Effector CD8-positive, alpha-beta T cell (primary cell): Measurements from ENCODE around the gene ASS1.

Source experiments
- DNase-seq: peaks from one replicate; lab custom pipeline; 2025; lab: John Stamatoyannopoulos, UW

The ASS1 gene

DNA sequence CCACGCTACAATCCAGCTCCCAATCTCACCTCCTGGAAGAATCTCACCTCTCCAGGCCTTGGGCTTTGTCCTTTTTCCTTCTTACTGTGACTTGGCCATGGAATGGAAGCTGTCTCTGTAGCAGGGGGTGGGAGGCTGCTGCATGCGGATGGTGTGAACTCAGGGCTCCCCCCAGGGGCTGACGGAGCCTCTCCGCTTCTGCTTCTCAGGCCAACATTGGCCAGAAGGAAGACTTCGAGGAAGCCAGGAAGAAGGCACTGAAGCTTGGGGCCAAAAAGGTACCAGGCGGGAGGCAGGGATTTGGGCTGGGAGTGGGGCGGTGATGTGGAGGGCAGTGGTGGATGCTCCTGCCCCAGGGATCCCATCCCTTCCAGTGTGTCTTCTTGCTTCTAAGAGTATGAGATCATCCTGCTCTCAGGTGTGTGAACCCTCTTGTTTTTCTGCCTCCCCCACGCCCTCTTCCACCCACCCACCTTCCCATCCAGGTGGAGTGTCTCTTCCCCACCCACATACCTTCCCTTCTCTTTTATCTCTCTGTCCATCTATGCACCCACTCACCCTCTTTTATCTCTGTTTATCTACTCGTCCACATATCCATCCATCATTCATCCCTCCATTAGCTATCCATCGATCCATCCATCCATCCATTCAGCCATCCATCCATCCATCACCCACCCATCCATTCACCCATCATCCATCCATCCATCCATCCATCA, 9.5 kb downstream of the ASS1 start:
- DNase-seq, result no peak

DNA sequence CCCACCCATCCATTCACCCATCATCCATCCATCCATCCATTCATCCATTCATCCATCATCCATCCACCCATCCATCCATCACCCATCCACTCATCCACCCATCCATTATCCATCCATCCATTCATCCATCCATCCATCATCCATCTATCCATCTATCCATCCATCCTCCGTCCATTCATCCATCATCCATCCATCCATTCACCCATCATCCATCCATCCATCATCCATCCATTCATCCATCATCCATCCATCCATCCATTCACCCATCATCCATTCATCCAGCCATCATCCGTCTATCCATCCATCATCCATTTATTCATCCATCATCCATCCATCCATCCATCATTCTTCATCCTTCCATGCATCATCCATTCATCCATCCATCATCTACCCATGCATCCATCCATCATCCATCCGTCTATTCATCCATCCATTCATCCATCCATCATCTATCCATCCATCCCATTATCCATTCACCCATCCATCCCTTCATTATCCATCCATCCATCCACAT, 10.1 kb downstream of the ASS1 start:
- no peak for DNase-seq

DNA sequence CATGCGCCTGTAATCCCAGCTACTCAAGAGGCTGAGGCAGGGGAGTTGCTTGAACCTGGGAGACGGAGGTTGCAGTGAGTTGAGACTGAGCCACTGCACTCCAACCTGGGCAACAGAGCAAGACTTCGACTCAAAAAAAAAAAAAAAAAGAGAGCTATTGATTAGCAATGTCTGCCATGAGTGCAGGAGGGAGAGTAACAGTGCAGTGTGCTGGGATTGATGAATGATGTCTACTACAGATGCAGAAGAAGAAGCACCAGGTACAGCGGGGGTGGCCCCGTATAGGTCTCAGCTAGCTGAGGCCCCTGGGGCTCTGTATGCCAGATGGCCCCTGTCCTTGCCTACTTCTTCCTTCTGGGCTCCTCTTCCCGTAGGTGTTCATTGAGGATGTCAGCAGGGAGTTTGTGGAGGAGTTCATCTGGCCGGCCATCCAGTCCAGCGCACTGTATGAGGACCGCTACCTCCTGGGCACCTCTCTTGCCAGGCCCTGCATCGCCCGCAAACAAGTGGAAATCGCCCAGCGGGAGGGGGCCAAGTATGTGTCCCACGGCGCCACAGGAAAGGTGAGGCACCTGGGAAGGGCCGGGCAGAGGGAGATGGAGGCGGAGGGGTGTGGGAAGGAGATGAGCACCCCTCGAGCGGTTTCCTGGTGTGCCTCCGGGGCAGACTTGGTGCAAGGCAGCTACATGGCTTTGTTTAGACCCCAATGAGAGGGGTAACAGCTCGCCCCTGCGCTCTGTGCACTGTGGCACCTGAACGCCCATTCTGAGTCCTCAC, 13.5 kb downstream of the ASS1 start:
- DNase-seq, result no peak

DNA sequence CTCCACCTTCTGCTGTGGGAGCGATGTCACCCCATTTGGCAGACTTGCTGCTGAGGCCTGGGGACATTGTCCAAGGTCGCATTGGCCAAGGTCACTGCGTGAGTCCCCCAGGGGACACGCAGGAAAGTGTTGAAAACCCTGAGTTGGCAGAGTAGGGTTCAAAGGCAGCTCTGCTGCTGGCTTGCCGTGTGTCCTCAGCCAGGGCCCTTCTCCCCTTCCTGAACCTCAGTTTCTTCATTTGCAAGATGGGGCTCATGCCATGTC, 14.0 kb downstream of the ASS1 start:
- DNase-seq, result no peak

DNA sequence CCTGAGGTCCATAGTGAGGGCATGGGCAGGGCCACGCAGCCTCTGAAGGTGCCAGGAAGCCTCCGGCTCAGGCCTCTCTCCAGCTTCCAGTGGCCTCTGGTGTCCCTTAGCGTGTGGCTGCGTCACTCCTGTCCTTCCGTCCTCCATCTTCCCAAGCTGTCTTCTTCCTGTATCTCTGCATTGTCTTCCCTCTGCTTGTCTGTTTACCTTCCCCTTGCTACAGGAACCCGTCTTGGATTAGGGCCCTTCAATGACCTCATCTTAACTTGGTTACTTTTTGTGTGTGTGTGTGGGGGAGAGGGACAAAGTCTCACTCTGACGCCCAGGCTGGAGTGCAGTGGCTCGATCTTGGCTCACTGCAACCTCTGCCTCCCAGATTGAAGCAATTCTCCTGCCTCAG, 14.4 kb downstream of the ASS1 start:
- DNase-seq, result no peak

DNA sequence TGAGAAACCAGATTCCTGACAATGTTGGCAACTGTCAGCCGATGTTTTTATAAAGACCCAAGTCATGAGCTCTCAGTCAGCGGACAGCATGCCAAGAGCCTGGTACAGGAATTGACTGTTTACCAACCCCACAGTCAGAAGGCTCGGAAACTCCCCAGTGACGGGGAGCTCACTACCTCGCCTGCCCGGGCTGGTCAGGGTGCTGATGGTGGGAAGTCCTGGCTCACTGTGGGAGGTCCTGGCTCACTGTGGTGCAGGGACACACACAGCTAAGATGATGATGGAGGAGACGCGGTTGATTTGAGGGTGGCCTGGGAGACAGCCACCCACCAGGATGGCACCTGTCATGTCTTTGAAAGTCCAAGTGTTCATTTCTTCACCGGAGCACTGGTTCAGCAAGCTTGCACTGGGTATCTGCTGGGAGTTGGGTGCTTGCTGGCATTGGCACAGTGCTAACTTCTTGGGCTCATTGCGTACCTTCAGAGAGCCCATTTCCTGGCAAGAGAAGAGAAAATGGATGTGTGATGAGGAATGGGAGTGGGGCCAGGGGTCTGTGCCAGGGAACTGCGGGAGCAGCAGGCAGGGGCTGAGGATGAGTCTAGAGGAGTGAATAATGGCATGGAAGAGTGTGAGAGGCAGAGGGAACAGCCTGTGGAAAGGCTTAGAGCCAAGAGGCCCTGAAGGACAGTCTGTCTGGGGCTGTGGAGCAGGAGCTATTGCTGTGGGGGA, 15.3 kb downstream of the ASS1 start:
- no peak for DNase-seq

DNA sequence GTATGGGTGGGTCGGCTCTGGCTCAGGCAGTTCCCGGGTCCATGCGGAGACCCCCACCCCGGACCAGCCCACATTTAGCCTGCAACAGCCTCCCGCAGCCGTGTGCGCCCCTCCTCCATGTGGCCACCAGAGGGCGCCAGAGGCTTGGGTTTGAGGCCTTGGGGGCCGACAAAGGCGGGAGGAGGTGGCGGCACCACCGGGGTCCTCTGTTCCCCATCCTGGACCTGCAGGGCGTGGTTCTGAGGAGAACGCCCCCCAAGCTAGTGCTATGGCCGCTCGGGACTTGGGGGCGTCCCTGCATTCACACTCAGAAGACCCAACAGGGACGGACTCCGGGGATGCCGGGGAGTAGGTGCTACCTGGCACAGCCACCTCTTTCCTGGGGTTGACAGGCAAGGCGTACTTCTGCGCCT, 16.5 kb downstream of the ASS1 start:
- peak; percentile 67 for DNase-seq

DNA sequence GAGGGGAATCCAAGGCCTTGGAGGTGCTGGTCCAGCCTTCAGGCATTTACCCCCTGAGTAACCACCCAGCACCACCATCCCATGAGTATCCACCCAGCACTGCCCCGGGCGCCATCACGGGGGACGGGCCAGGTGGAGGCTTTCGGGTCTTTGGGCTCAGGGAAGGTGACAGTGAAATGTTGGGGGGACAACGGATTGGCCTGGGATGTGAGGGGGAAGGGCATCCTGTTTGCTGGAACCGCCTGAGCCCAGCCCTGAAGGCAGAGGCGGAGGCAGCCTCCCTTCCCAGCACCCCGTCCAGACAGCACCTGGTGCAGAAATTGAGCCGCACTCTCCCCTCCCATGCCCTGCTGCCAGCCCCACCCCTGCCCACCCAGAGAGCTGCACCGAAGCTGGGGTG, 17.0 kb downstream of the ASS1 start:
- no peak for DNase-seq

DNA sequence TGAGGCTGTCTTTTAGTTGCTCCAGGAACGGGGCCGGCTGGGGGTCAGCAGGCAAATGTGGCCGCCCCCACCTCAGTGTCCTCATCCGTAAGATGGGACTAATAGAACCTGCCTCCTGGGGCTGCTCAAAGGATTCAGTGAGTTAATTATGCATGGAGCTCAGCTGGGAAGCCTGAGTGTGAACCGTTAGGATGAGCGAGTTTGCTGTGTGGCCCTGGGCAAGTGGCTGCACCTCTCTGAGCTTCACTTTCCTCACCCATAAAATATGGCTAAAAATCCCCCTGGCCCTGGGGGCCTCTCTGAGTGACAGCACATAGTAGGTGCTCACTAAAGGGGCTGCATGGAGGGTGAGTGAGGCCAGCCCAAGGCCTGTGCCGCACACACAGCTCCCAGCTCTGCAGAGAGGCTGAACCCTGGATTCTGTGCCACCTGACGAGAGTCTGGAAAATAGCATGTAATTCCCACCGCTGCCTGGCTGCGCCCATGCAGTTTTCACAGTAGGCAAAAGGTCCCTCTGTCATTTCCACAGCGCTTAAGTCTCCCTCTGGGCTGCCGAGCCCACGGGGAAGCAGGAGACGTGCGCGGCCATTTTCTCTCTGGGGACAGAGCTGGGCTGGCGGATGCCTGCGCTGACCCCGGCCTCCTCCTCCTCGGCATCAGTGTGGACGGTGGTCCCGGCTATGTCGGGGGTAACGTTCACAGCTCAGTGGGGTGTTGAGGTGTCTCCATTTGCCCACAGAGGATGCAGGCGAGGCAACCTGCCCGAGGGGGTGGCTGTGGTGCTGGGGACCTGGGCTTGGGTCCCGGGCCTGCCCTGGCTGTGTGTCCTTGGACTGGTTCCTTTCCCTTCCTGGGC, 18.2 kb downstream of the ASS1 start:
- no peak for DNase-seq

DNA sequence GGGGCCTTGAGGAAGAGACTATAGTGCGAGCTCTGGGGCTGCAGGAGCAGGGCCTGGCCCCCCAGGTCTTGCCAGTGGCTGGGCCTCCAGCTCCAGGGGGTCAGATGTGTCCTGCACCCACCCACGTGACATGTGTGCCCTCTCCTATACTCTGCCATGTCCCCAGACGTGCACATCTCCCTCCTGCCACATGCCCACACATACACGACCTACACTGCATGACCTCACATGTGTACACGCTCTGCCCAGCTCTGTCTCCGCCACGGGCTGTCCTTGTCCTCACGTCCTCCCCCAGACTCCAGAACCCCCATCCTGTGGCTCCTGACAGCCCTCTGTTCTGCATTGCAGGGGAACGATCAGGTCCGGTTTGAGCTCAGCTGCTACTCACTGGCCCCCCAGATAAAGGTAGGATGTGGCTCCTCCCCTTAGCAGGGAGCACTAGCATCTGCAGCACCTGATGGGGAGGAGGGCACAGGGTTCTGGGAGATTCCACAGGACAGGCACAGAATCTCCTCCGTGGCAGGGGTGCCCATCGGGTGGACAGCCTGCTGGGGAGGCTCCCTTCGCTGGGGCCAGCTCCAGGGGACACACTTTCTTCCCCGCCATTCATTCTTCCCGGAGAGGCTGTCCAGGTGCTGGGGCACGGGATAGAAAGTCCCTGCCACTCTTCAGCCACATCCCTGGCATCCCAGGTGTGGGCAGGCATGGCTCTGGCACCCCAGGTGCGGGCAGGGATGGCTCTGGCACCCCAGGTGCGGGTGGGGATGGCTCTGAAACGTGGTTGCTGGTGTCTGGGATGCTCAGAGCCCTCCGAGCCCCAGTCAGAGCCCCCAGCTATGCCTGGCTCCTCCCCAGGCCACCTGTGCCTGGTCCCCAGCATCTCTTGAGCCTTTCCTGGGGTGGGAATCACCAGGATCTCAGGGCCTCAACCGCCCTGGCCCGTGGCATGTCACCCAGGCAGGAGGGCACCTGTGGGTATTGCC, 19.3 kb downstream of the ASS1 start:
- DNase-seq, result no peak

DNA sequence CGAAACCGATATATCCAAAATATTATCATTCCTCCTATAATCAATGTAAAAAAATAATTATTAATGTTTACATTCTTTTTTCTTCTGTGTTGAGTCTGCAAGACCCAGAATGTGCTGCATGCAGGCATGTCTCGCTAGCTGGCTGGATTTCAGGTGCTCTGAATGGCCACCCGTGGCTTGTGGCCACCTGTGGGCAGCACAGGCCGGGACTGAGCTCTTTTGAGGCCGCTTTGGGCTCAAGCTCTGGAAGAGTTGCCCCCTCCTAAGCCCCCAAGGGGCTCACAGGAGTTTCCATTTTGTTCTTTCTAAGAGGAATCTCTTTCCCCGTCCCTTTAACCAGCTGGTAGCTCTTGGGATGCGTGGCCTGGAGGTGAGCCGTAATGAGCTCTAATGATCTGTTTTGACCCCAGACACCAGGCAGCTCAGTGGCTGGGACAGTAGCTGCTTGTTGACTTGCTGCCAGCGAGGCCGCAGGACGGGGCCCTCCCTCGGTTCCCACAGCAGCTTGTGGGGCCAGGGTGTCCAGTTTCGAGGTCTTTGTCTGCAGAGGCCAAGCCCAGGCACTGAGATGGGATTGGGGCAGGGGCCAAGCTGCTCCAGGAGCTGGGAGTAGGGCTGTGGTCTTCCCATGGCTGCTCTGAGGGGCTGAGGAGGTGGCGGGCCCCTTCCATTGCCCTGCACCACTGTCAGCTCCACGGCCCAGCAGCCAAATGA, 20.8 kb downstream of the ASS1 start:
- no peak for DNase-seq

DNA sequence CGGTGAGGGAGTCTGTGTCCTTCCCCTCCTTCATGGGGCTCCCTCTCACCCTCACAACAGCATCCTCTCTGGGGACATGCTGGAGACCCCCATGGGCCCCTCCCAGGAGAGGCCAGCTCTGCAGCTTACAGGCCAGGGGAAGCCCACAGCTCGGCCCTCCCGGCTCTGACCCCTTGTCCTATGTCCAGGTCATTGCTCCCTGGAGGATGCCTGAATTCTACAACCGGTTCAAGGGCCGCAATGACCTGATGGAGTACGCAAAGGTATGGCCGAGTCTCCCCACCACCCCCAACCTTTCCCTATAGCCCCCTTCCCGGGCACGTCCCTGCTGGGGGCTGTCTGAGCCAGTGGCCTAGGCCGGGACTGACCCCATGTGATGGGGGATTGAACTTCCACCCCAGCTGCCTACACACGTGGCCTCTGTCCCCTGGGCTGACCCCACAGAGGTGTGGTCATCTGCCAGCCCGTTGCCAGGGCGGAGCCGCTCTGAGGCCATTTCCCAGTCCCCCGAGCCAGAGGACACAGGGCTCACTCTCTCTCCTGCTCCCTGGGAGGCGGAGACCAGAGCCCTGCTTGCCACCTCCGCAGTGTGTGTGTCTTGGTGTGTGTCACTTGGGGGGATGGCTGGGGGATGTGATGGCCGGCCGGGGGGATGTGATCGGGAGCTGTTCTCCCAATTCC, 21.9 kb downstream of the ASS1 start:
- no peak for DNase-seq

DNA sequence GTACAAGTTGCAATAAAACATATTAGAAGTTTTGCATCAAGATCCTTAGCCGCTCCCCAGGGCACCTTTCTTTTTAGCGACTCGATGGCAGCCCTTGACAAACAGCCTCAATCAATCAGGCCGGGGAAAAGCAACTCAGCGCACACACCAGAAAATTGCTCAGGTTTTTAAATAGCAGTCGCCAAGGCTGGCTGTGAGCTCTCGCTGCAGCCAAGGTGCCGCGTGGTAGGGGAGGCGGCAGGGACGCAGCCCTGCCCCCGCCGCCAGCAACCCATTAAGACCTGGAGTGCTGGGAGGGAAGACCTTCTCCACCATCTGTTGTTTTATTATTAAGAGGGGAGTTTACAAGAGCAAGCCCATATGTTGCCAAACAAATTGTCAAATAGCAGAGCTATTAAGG, 22.6 kb downstream of the ASS1 start:
- no peak for DNase-seq

DNA sequence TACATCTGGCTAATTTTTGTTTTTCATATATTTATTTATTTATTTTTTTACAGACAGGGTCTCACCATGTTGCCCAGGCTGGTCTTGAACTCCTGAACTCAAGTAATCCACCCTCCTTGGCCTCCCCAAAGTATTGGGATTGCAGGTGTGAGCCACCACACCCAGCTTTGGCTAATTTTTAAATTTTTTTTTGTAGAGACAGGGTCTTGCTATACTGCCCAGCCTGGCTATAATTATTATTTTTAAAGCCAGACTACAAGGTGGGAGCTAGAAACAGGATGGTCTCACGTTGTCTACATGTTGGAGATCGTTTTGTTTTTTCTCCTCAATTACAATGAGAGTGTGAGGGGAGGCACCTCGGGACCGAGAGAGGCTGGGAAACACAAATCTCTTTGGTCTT, 23.8 kb downstream of the ASS1 start:
- DNase-seq, result no peak

DNA sequence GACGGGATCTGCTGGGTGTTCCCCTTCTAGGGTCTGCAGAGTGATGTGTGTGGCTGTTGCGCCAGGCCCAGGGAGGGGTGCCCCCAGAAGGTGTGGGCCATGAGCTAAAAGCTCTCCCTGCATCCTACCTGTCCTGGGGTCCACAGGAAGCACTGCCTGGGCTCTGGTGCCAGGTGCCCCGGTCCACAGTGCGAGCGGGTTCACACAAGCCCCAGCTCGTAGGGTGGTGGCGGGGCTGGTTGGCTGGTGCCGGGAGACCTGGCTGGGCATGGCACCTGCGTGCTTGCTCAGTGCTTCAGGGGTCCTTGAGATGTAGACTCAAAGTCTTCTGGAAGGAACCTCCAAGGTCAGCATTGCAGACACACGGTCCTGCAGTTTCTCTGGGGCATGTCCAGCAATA, 25.5 kb downstream of the ASS1 start:
- no peak for DNase-seq

DNA sequence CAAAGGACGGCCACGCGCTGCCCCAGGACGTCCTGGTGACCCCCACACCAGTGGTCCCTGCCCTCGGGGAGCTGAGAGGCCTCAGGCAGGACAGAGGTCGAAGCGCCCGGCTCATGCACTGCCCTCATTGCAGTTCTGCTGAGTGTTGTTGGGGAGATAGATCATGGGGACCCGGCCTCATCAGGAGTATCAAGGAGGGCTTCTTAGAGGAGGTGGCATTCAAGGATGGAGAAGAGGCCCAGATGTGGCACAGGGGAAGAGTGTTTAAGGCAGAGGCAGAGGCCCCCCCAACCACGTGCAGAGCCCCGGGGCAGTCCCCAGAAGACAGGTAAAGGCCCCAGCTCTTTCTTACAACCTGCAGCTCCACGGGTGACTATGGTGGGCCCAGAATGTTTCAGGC, 26.2 kb downstream of the ASS1 start:
- no peak for DNase-seq

DNA sequence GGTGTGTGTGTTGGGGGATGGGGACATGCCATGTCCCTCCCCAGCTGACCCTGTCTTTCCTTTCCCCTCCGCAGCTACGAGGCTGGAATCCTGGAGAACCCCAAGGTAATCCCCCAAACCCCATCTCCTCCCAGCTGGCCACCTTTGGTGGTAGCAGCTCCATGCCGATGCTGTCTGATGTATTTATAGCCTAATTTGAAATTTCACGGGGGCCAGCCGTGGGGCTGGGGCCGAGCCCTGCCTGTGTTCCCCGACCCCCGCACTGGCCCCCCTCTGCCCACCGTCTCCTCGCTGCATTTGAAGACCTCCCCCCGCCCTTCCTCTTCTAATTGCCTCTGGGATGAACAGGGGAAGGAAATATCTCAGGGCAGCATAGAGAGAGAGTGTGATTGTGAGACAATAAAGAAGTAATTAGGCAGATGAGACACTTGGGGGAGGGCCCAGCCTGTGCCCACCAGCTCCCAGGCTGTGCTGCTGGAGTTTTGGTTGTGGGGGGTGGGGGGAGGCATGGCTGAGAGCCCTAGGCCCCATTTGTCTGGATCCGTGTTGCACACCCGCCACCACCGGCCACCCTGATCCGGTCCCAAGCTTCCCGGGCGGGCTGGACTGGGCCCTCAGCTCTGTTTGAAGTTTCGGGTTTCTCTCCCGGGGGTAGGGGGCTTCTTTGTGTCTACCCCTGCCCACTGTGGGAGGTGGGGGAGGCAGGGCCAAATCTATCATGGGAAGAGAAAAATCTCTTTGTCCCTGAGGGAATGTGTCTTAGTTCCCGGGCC, 26.8 kb downstream of the ASS1 start:
- DNase-seq, result no peak

DNA sequence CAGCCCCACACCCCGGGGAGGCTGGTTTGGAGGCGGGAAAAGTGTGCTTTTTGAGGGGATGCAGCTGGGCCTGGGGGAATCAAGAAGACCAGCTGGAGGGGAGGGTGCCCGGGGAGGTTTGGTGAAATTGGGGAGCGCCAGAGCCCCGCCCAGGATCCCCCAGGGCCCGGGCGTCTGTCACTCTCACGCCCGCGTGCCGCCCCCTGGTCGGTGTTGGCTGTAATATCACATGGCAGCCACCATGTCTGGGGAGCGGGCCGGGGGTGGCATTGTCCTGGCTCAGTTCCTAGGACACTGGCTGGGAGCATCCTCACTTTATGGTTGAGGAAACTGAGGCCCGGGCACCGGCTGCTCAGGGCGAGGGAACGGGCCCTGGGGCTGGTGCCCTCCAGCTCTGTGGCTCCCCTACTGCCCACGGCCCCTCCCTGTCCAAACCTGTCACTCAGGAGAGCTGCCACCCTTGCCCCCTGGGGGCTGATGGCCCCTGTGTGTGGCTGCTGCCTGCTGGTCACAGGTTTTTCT, 27.5 kb downstream of the ASS1 start:
- no peak for DNase-seq

DNA sequence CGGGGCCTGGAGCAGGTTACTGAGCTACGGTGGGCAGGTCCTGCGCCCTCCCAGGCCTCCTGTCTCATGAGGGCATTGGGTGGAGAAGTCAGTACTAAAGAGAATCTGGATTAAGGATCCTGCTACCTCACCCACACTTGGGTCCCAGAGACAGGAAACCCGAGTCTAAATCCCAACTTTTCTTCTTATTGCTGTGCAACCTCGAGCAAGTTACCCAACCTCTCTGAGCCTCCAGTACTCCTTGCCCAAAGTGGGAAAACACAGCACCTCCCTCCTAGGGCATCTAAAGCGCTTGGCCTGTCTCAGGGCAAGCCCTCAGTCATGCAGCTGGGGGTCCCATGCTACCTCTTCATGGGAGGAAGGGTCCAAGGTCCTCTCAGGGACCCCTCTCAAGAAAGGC, 28.2 kb downstream of the ASS1 start:
- DNase-seq, result no peak
